Measurements from ENCODE around the gene RINT1.

DNA sequence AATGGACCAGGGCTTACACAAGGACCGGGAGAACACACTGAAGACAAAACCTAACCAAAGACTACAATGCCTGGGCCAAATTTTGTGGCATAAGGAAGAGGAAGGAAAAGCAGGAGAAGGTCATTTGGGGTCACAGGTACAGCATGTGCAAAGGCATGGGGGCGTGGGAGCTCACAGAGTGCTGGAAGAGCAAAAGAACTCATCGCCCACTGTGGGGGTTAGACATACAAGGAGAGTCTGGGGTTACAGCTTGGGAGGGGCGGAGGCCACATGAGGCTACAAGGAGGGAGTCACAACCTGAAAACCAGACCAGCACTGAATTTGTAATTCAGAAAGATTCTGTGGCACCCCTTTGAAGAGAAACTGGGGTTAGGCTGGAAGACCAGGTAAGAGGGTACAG lies 19.6 kb upstream of the RINT1 start:
- TF ChIP-seq, protein P1, sequence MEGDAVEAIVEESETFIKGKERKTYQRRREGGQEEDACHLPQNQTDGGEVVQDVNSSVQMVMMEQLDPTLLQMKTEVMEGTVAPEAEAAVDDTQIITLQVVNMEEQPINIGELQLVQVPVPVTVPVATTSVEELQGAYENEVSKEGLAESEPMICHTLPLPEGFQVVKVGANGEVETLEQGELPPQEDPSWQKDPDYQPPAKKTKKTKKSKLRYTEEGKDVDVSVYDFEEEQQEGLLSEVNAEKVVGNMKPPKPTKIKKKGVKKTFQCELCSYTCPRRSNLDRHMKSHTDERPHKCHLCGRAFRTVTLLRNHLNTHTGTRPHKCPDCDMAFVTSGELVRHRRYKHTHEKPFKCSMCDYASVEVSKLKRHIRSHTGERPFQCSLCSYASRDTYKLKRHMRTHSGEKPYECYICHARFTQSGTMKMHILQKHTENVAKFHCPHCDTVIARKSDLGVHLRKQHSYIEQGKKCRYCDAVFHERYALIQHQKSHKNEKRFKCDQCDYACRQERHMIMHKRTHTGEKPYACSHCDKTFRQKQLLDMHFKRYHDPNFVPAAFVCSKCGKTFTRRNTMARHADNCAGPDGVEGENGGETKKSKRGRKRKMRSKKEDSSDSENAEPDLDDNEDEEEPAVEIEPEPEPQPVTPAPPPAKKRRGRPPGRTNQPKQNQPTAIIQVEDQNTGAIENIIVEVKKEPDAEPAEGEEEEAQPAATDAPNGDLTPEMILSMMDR (conservative IDR thresholded peaks at IDR 0.05): no peak
- TF ChIP-seq ZFX (IDR thresholded peaks at IDR 0.05): no peak

Data from C4-2B (cell line).